Neural cell (in vitro differentiated cells): Measurements from ENCODE around the gene USP11. TPM values are rescaled to one million over a fixed set of nuclear protein-coding genes. Genes with fewer than 3 reads are reported as not detected.

Source experiments
- H2AFZ ChIP-seq: fragments of 200-600, 300-800 bp; sonication (generic), shearing (Covaris generic); 2 replicates; pipeline ENCODE4 v1.6.0; 2014; ENCODE audit warnings: low read depth, mild to moderate bottlenecking, antibody characterized with exemption, low read length, moderate library complexity
- H3F3A ChIP-seq: fragments of 200-600 bp; shearing (Covaris generic); 2 replicates; pipeline ENCODE4 v1.6.1; 2016; ENCODE audit warnings: mild to moderate bottlenecking, moderate library complexity, mixed read lengths, antibody characterized with exemption, low read length; ENCODE audit not compliant: insufficient read depth, poor library complexity, severe bottlenecking
- H3K27ac ChIP-seq: fragments of 200-600, 300-800 bp; sonication (generic), shearing (Covaris generic); 2 replicates; pipeline ENCODE4 v1.5.1; 2014; ENCODE audit warnings: mild to moderate bottlenecking, low read length, moderate library complexity
- H3K27me3 ChIP-seq: fragments of 300-800, 200-600 bp; sonication (generic), shearing (Covaris generic); 2 replicates; pipeline ENCODE4 v1.6.0; 2014; ENCODE audit warnings: mild to moderate bottlenecking, low read depth, low read length, moderate library complexity; ENCODE audit not compliant: insufficient read depth
- H3K36me3 ChIP-seq: fragments of 300-800, 200-600 bp; sonication (generic), shearing (Covaris generic); 2 replicates; pipeline ENCODE4 v1.5.1; 2014; ENCODE audit warnings: mild to moderate bottlenecking, antibody characterized with exemption, low read length, moderate library complexity; ENCODE audit not compliant: insufficient read depth
- H3K4me2 ChIP-seq: fragments of 300-800, 200-600 bp; sonication (generic), shearing (Covaris generic); 2 replicates; pipeline ENCODE4 v1.6.0; 2014; ENCODE audit warnings: mild to moderate bottlenecking, low read length
- H3K4me3 ChIP-seq: fragments of 300-800, 200-600 bp; sonication (generic), shearing (Covaris generic); 2 replicates; pipeline ENCODE4 v1.5.1; 2014; ENCODE audit warnings: mild to moderate bottlenecking, low read length, moderate library complexity
- H3K79me2 ChIP-seq: fragments of 200-600 bp; shearing (Covaris generic); replicated peaks from 2 replicates; pipeline ENCODE4 v1.6.0; 2014; ENCODE audit warnings: mild to moderate bottlenecking, low read length, moderate library complexity; ENCODE audit not compliant: insufficient read depth
- H3K9ac ChIP-seq: fragments of 300-800, 200-600 bp; sonication (generic), shearing (Covaris generic); 2 replicates; pipeline ENCODE4 v1.6.1; 2016; ENCODE audit warnings: mild to moderate bottlenecking, low read length, mixed read lengths
- H3K9me2 ChIP-seq: fragments of 200-600 bp; shearing (Covaris generic); 2 replicates; pipeline ENCODE4 v1.6.1; 2016; ENCODE audit warnings: mild to moderate bottlenecking, low read length, mixed read lengths; ENCODE audit not compliant: insufficient read depth
- H3K9me3 ChIP-seq: fragments of 200-600, 300-800 bp; sonication (generic), shearing (Covaris generic); 2 replicates; pipeline ENCODE4 v1.6.1; 2016; ENCODE audit warnings: mild to moderate bottlenecking, mixed run types, low read length, moderate library complexity, mixed read lengths
- H4K20me1 ChIP-seq: fragments of 200-600 bp; shearing (Covaris generic); 2 replicates; pipeline ENCODE4 v1.6.1; 2016; ENCODE audit warnings: mild to moderate bottlenecking, mixed run types; ENCODE audit not compliant: insufficient read depth
- EP300 ChIP-seq: fragments of 450-650 bp; conservative IDR thresholded peaks from 2 replicates; pipeline ENCODE4 v1.6.1; 2014; ENCODE audit warnings: antibody characterized with exemption, mild to moderate bottlenecking, moderate library complexity; ENCODE audit not compliant: poor library complexity, severe bottlenecking
- EZH2 ChIP-seq: fragments of 200-600, 300-800 bp; shearing (Covaris generic), sonication (generic); IDR thresholded peaks from 2 replicates; pipeline ENCODE4 v1.6.1; 2014; ENCODE audit warnings: antibody characterized with exemption, low read length, borderline replicate concordance, mild to moderate bottlenecking; ENCODE audit not compliant: insufficient read depth, poor library complexity, severe bottlenecking
- MXI1 ChIP-seq: fragments of 450-650 bp; conservative IDR thresholded peaks from 2 replicates; pipeline ENCODE4 v1.6.1; 2014; ENCODE audit warnings: antibody characterized with exemption, mild to moderate bottlenecking; ENCODE audit not compliant: poor library complexity, severe bottlenecking
- POLR2AphosphoS5 ChIP-seq: IDR thresholded peaks from 2 replicates; pipeline ENCODE4 v1.6.1; 2012
- RAD21 ChIP-seq: fragments of 450-650 bp; conservative IDR thresholded peaks from 2 replicates; pipeline ENCODE4 v1.6.1; 2014; ENCODE audit warnings: antibody characterized with exemption, mild to moderate bottlenecking, moderate library complexity
- SMC3 ChIP-seq: fragments of 450-650 bp; conservative IDR thresholded peaks from 2 replicates; pipeline ENCODE4 v1.6.1; 2014; ENCODE audit warnings: antibody characterized with exemption, mild to moderate bottlenecking, moderate library complexity; ENCODE audit not compliant: poor library complexity
- TAF1 ChIP-seq: IDR thresholded peaks from 2 replicates; pipeline ENCODE4 v1.6.1; 2012; ENCODE audit warnings: low read depth
- polyA plus RNA-seq: library from polyadenylated mRNA; depleted of rRNA; stranded (reverse); fragments of >200 nt; gene quantifications from 2 replicates; pipeline ENCODE4 v1.2.3, GENCODE V29; 2014
- TF ChIP-seq, protein P1 (sequence below): IDR thresholded peaks from 2 replicates; pipeline ENCODE4 v1.6.1; 2012; ENCODE audit warnings: borderline replicate concordance
- TF ChIP-seq, protein P2 (sequence below): fragments of 450-650 bp; IDR thresholded peaks from 2 replicates; pipeline ENCODE4 v1.5.1; 2014; ENCODE audit warnings: antibody characterized with exemption, mild to moderate bottlenecking, moderate library complexity; ENCODE audit not compliant: poor library complexity, severe bottlenecking

USP11 gene
- polyA plus RNA-seq, 1 donor from 2014 or later: 184 TPM

DNA sequence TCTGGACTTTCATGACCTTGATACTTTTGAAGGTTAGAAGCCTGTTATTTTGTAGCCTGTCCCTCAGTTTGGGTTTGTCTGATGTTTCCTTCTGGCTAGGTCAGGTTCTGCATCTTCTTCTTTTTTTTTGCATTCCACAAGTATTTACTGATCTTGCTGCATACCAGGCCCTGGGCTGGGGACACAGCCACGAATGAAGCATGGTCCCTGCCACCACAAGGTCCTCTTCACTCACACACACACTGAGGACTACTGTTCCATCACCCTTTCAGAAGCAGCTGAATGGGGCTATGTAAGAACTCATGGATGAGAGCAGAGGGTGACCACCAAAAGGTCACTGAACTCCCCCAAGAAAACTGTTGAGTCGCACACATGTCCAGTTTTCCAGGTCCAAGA is 39.2 kb downstream of the USP11 start:
- Histone ChIP-seq H3K79me2 (no peaks in the 10 kb centered on the region), H3K27ac (no peak overlapping the region), H3K4me3 (no peak overlapping the region), H3K4me2 (no peak overlapping the region), H2AFZ (no peak overlapping the region), H3K27me3 (no peaks in the 10 kb centered on the region), H3K9ac (no peak overlapping the region), H3F3A (no peaks in the 10 kb centered on the region), H3K36me3 (no peaks in the 10 kb centered on the region), H3K9me3 (no peaks in the 10 kb centered on the region), H4K20me1 (no peaks in the 10 kb centered on the region), H3K9me2 (no peaks in the 10 kb centered on the region)
- TF ChIP-seq, protein P1, sequence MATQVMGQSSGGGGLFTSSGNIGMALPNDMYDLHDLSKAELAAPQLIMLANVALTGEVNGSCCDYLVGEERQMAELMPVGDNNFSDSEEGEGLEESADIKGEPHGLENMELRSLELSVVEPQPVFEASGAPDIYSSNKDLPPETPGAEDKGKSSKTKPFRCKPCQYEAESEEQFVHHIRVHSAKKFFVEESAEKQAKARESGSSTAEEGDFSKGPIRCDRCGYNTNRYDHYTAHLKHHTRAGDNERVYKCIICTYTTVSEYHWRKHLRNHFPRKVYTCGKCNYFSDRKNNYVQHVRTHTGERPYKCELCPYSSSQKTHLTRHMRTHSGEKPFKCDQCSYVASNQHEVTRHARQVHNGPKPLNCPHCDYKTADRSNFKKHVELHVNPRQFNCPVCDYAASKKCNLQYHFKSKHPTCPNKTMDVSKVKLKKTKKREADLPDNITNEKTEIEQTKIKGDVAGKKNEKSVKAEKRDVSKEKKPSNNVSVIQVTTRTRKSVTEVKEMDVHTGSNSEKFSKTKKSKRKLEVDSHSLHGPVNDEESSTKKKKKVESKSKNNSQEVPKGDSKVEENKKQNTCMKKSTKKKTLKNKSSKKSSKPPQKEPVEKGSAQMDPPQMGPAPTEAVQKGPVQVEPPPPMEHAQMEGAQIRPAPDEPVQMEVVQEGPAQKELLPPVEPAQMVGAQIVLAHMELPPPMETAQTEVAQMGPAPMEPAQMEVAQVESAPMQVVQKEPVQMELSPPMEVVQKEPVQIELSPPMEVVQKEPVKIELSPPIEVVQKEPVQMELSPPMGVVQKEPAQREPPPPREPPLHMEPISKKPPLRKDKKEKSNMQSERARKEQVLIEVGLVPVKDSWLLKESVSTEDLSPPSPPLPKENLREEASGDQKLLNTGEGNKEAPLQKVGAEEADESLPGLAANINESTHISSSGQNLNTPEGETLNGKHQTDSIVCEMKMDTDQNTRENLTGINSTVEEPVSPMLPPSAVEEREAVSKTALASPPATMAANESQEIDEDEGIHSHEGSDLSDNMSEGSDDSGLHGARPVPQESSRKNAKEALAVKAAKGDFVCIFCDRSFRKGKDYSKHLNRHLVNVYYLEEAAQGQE: no peak
- TF ChIP-seq RAD21: no peak
- TF ChIP-seq, protein P2, sequence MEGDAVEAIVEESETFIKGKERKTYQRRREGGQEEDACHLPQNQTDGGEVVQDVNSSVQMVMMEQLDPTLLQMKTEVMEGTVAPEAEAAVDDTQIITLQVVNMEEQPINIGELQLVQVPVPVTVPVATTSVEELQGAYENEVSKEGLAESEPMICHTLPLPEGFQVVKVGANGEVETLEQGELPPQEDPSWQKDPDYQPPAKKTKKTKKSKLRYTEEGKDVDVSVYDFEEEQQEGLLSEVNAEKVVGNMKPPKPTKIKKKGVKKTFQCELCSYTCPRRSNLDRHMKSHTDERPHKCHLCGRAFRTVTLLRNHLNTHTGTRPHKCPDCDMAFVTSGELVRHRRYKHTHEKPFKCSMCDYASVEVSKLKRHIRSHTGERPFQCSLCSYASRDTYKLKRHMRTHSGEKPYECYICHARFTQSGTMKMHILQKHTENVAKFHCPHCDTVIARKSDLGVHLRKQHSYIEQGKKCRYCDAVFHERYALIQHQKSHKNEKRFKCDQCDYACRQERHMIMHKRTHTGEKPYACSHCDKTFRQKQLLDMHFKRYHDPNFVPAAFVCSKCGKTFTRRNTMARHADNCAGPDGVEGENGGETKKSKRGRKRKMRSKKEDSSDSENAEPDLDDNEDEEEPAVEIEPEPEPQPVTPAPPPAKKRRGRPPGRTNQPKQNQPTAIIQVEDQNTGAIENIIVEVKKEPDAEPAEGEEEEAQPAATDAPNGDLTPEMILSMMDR: no peak
- TF ChIP-seq POLR2AphosphoS5: no peak
- no peak for TF ChIP-seq SMC3
- TF ChIP-seq EP300: no peak
- no peak for TF ChIP-seq EZH2
- no peak for TF ChIP-seq TAF1
- TF ChIP-seq MXI1: no peak

DNA sequence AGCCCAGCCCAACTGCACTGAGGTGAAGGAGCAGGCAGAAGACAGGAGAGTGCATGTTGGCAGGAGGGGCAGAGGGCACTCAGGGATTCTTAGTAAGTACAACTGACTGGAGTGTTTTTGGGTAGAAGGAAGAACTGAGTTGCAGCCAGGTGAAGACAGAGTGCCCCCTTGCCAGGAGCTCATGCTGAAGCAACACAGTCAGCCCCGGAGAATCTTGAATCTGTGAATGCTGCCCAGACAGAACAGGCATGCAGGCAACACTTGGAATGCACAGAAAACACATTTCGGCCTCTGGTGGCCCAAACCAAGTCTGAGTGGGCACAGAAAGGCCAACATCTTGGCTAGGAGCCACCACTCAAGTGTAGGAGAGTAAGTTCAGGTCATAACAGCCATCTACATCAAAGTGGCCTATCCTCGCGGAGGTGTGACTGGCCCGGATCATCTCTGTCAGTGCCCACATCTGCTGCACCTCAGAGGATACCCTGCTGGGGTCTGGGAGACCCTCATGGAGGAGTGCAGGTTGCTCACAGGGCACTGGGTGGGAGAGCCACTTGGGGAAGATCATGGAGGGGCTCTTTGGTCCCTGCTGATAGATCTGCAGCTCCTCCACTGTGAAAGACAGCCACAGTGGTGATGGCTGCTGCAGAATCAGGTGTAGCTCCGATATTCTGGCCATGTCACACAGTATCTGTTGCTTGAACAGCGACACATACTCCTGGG is 40.4 kb downstream of the USP11 start:
- H4K20me1 ChIP-seq: no peaks in the 10 kb centered on the region
- H3K4me3 ChIP-seq: no peak overlapping the region
- no peaks in the 10 kb centered on the region for H3K79me2 ChIP-seq
- H3K9me3 ChIP-seq: no peaks in the 10 kb centered on the region
- no peaks in the 10 kb centered on the region for H3K27me3 ChIP-seq
- no peak overlapping the region for H3K4me2 ChIP-seq
- H3K36me3 ChIP-seq: no peaks in the 10 kb centered on the region
- TF ChIP-seq RAD21: no peak
- no peak for TF ChIP-seq TAF1
- no peak for TF ChIP-seq EZH2
- TF ChIP-seq, protein P1: no peak
- no peak for TF ChIP-seq MXI1
- TF ChIP-seq, protein P2: no peak
- no peak for TF ChIP-seq POLR2AphosphoS5
- TF ChIP-seq SMC3: no peak
- TF ChIP-seq EP300: no peak
- no peak overlapping the region for H3K27ac ChIP-seq
- H3K9me2 ChIP-seq: no peaks in the 10 kb centered on the region
- no peaks in the 10 kb centered on the region for H3F3A ChIP-seq
- H3K9ac ChIP-seq: no peak overlapping the region
- H2AFZ ChIP-seq: no peak overlapping the region
